Measurements from ENCODE around the gene MAGI3. TPM values are rescaled to one million over a fixed set of nuclear protein-coding genes. Genes with fewer than 3 reads are reported as not detected.

MAGI3 gene
- total and polyA plus RNA-seq, 2 of the 13 experiments (the other 11 are each of a cell fraction or from before 2014, with no cell fraction given) = 4.0 to 11.8 TPM

GRCh38 chr1:113543110-113543509 lies 152.8 kb downstream of the MAGI3 start:
- CTCF ChIA-PET (ENCODE audit: low intra/inter-chr PET ratio, low total read pairs) = no interaction called here
- Histone ChIP-seq H3K4me2 (ENCODE audit: low read depth, low read length) (no peak overlapping the region), H3K4me1 (ENCODE audit: insufficient read depth, low read length) (peaks cover 21% of the 10 kb centered on the region), H2AFZ (ENCODE audit: low read length) (no peak overlapping the region), H4K20me1 (ENCODE audit: insufficient read depth, low read length) (no peaks in the 10 kb centered on the region), H3K27me3 (ENCODE audit: control insufficient read depth in 1 of 2, insufficient read depth in 2 of 2, low read length in 2 of 2) (no peaks in the 10 kb centered on the region), H3K9me3 (ENCODE audit: low read length) (no peaks in the 10 kb centered on the region), H3K4me3 (replicated peaks in 1 of 3; ENCODE audit: insufficient read depth in 1 of 3, low read depth in 2 of 3, low read length in 3 of 3) (no peak overlapping the region), H3K36me3 (replicated peaks in 1 of 2; ENCODE audit: control insufficient read depth in 1 of 2, insufficient read depth in 2 of 2, low read length in 2 of 2) (no peaks in the 10 kb centered on the region; a peak in 1 of 5 replicates), H3K27ac (ENCODE audit: extremely low read length, insufficient read depth, low read length) (no peak overlapping the region), H3K9ac (ENCODE audit: insufficient read depth, low read depth, low read length) (no peak overlapping the region), H3K79me2 (ENCODE audit: insufficient read depth, low read length) (peaks cover 3% of the 10 kb centered on the region)
- DNase-seq (ENCODE audit: low spot score) = no peak
- ATAC-seq = no peak
- no peak for TF ChIP-seq ARHGAP35 (CRISPR knock-in tag; IDR thresholded peaks at IDR 0.05; ENCODE audit: borderline replicate concordance)
- TF ChIP-seq BCL6 (CRISPR knock-in tag; IDR thresholded peaks at IDR 0.05) = no peak
- no peak for TF ChIP-seq ZNF782 (CRISPR knock-in tag; IDR thresholded peaks at IDR 0.05; ENCODE audit: borderline replicate concordance)
- TF ChIP-seq PAF1 (CRISPR knock-in tag; IDR thresholded peaks at IDR 0.05) = no peak
- TF ChIP-seq MEIS1 (CRISPR knock-in tag; IDR thresholded peaks at IDR 0.05; ENCODE audit: borderline replicate concordance) = no peak
- TF ChIP-seq ZNF598 (CRISPR knock-in tag; IDR thresholded peaks at IDR 0.05; ENCODE audit: borderline replicate concordance) = no peak
- no peak for TF ChIP-seq FOSL1 (CRISPR knock-in tag; IDR thresholded peaks at IDR 0.05; ENCODE audit: borderline replicate concordance)
- TF ChIP-seq, protein P1, sequence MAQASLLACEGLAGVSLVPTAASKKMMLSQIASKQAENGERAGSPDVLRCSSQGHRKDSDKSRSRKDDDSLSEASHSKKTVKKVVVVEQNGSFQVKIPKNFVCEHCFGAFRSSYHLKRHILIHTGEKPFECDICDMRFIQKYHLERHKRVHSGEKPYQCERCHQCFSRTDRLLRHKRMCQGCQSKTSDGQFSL (CRISPR knock-in tag; IDR thresholded peaks at IDR 0.05) = no peak
- TF ChIP-seq ZNF431 (CRISPR knock-in tag; IDR thresholded peaks at IDR 0.05; ENCODE audit: borderline replicate concordance, low read depth) = no peak
- TF ChIP-seq RAD21 (CRISPR knock-in tag; IDR thresholded peaks at IDR 0.05) = no peak
- TF ChIP-seq YY1 (IDR thresholded peaks at IDR 0.05; ENCODE audit: insufficient read depth, insufficient replicate concordance, low read depth, low read length) = no peak
- no peak for TF ChIP-seq ASH2L (IDR thresholded peaks at IDR 0.05; ENCODE audit: insufficient read length, low read depth, low read length)
- TF ChIP-seq SNAPC2 (CRISPR knock-in tag; IDR thresholded peaks at IDR 0.05) = no peak
- POLR2A ChIA-PET = no interaction called here
- WGBS (ENCODE audit: low lambda C conversion rate) = 96% methylated on average over 1 of the region's 1 CpG
- intact Hi-C loops (cut with micrococcal nuclease; ENCODE audit: unreplicated experiment) (no loop called here), in situ Hi-C loops (cut with HindIII; ENCODE audit: extremely low pct_ligation_motif_present, low pct_unique_long_range_greater_than_20kb) (no loop called here)
- FAIRE-seq = no peak
- no TSS peak for BruUV-seq (replicated peaks)
